ENCODE measurements around the gene TSPAN31. TPM values are rescaled to one million over a fixed set of nuclear protein-coding genes. Genes with fewer than 3 reads are reported as not detected.

The TSPAN31 gene
- total and polyA plus RNA-seq, 2 experiments from 2014 or later: 15.5 to 15.6 TPM

GRCh38 chr12:57716305-57716704 lies 28.5 kb upstream of the TSPAN31 start (continued):
- TF ChIP-seq ETS1 (IDR thresholded peaks at IDR 0.05): no peak
- TF ChIP-seq CTCF (conservative IDR thresholded peaks at IDR 0.05; ENCODE audit: low read depth in 2 of 2): no peak
- TF ChIP-seq POLR2AphosphoS5 (IDR thresholded peaks at IDR 0.05; ENCODE audit: low read depth): no peak
- TF ChIP-seq EZH2phosphoT487 (IDR thresholded peaks at IDR 0.05; ENCODE audit: unreplicated experiment): no peak
- TF ChIP-seq CREB1 (CRISPR knock-in tag; IDR thresholded peaks at IDR 0.05; ENCODE audit: low read depth): no peak
- no peak for TF ChIP-seq ZNF114 (CRISPR knock-in tag; IDR thresholded peaks at IDR 0.05)
- no peak for TF ChIP-seq EZH2 (IDR thresholded peaks at IDR 0.05; ENCODE audit: low read depth, unreplicated experiment)
- TF ChIP-seq STAT1 (IDR thresholded peaks at IDR 0.05; ENCODE audit: unreplicated experiment): no peak
- no peak for TF ChIP-seq NANOG (IDR thresholded peaks at IDR 0.05; ENCODE audit: borderline replicate concordance)

GRCh38 chr12:57717131-57717530 lies 27.7 kb upstream of the TSPAN31 start:
- no peak overlapping the region for H2AFZ ChIP-seq

GRCh38 chr12:57717846-57718640 lies 26.8 kb upstream of the TSPAN31 start:
- Histone ChIP-seq H3K27ac (ENCODE audit: low read depth) (no peak overlapping the region), H4K20me1 (replicated peaks; ENCODE audit: insufficient read depth) (no peaks in the 10 kb centered on the region), H3F3A (replicated peaks; ENCODE audit: low read depth) (no peaks in the 10 kb centered on the region), H3K27me3 (ENCODE audit: insufficient read depth) (peaks cover 3% of the 10 kb centered on the region; the same call in 1 of the 2 replicates), H3K79me2 (replicated peaks; ENCODE audit: insufficient read depth) (no peaks in the 10 kb centered on the region), H3K4me2 (no peak overlapping the region), H3K9me2 (ENCODE audit: insufficient read depth) (no peaks in the 10 kb centered on the region), H3K36me3 (ENCODE audit: insufficient read depth) (peaks cover 6% of the 10 kb centered on the region; the same call in 1 of the 2 replicates), H2AFZ (no peak overlapping the region), H3K4me3 (no peak overlapping the region), H3K4me1 (ENCODE audit: insufficient read depth) (no peaks in the 10 kb centered on the region)
- H3K27me3 Mint-ChIP-seq (ENCODE audit: insufficient read depth, low read depth, poor library complexity): peaks cover 4% of the 10 kb centered on the region
- H3K4me3 Mint-ChIP-seq: no peak overlapping the region; the same call in 2 of the 3 replicates
- H3K4me1 Mint-ChIP-seq: no peaks in the 10 kb centered on the region; the same call in 1 of the 3 replicates
- ATAC-seq: no peak
- no peak for TF ChIP-seq ZNF331 (CRISPR knock-in tag; IDR thresholded peaks at IDR 0.05; ENCODE audit: low read depth)
- TF ChIP-seq POLR2AphosphoS5 (IDR thresholded peaks at IDR 0.05; ENCODE audit: low read depth): no peak
- TF ChIP-seq REST (IDR thresholded peaks at IDR 0.05; ENCODE audit: unreplicated experiment): no peak
- no peak overlapping the region for H3K27ac Mint-ChIP-seq
- peaks cover 15% of the 10 kb centered on the region for H3K36me3 Mint-ChIP-seq (ENCODE audit: low read depth)
- no peak for DNase-seq (ENCODE audit: low spot score)
- no peaks in the 10 kb centered on the region for H3K9me3 Mint-ChIP-seq

More at GRCh38 chr12:57717131-57717530, 27.7 kb upstream of the TSPAN31 start:
- H3K4me3 ChIP-seq: no peak overlapping the region
- no peaks in the 10 kb centered on the region for H4K20me1 ChIP-seq (replicated peaks; ENCODE audit: insufficient read depth)
- ATAC-seq (no peak), DNase-seq (ENCODE audit: low spot score) (no peak)
- Mint-ChIP-seq H3K27me3 (ENCODE audit: insufficient read depth, low read depth, poor library complexity) (peaks cover 3% of the 10 kb centered on the region), H3K9me3 (no peaks in the 10 kb centered on the region), H3K27ac (no peak overlapping the region), H3K36me3 (ENCODE audit: low read depth) (peaks cover 16% of the 10 kb centered on the region), H3K4me3 (no peak overlapping the region), H3K4me1 (no peaks in the 10 kb centered on the region; the same call in 2 of the 3 replicates)
- no peaks in the 10 kb centered on the region for H3F3A ChIP-seq (replicated peaks; ENCODE audit: low read depth)
- no peak for TF ChIP-seq ZNF114 (CRISPR knock-in tag; IDR thresholded peaks at IDR 0.05)
- H3K27me3 ChIP-seq (ENCODE audit: insufficient read depth): no peaks in the 10 kb centered on the region
- H3K9me2 ChIP-seq (ENCODE audit: insufficient read depth): no peaks in the 10 kb centered on the region
- no peak overlapping the region for H3K4me2 ChIP-seq
- no peak overlapping the region for H3K27ac ChIP-seq (ENCODE audit: low read depth)
- H3K4me1 ChIP-seq (ENCODE audit: insufficient read depth): no peaks in the 10 kb centered on the region
- H3K36me3 ChIP-seq (ENCODE audit: insufficient read depth): peaks cover 6% of the 10 kb centered on the region; the same call in 1 of the 2 replicates
- no peaks in the 10 kb centered on the region for H3K79me2 ChIP-seq (replicated peaks; ENCODE audit: insufficient read depth)

All from GM23338 (cell line).